Keratinocyte (primary cell): ENCODE data around the gene HOMER2. TPM values are rescaled to one million over a fixed set of nuclear protein-coding genes. Genes with fewer than 3 reads are reported as not detected.

Source experiments
- DNase-seq: peaks from one replicate; pipeline ENCODE4 v3.0.0-alpha.2; 2011; ENCODE audit warnings: low read depth, missing footprints, low spot score
- FAIRE-seq: peaks from 2 replicates; lab custom pipeline; 2011; peaks lifted over from hg19 to GRCh38; lab: Jason Lieb, UNC
- H2AFZ ChIP-seq: 2 replicates; pipeline ENCODE4 v1.6.0; 2012; ENCODE audit warnings: low read length, control low read depth, inconsistent platforms; ENCODE audit not compliant: control insufficient read depth
- H3K27ac ChIP-seq: 2 replicates; pipeline ENCODE4 v1.5.1; 2011; ENCODE audit warnings: low read length; ENCODE audit not compliant: control insufficient read depth, insufficient read depth
- H3K27me3 ChIP-seq: 3 replicates; pipeline ENCODE4 v1.6.0; 2011; ENCODE audit warnings: low read length; ENCODE audit not compliant: control insufficient read depth, insufficient read depth; ENCODE audit errors: extremely low read depth
- H3K36me3 ChIP-seq, 2 experiments: 2 replicates in 1 of 2; 3 replicates in 1 of 2; pipeline ENCODE4 v1.5.1; 2011; ENCODE audit warnings: low read length in 2 of 2, mild to moderate bottlenecking in 1 of 2; ENCODE audit not compliant: control insufficient read depth in 2 of 2, insufficient read depth in 2 of 2; ENCODE audit errors: extremely low read depth in 1 of 2
- H3K4me1 ChIP-seq: 3 replicates; pipeline ENCODE4 v1.5.1; 2011; ENCODE audit warnings: low read length; ENCODE audit not compliant: control insufficient read depth, insufficient read depth; ENCODE audit errors: extremely low read depth
- H3K4me2 ChIP-seq: 3 replicates; pipeline ENCODE4 v1.6.0; 2011; ENCODE audit warnings: low read depth, low read length; ENCODE audit not compliant: control insufficient read depth, insufficient read depth; ENCODE audit errors: extremely low read depth
- H3K4me3 ChIP-seq, 3 experiments: fragments of 200-600 bp in 1 of 3; sonication (generic) in 1 of 3; 2 replicates in 2 of 3; 3 replicates in 1 of 3; pipeline ENCODE4 v1.5.1; 2011 to 2016; ENCODE audit warnings: low read length in 3 of 3, mild to moderate bottlenecking in 3 of 3, control low read depth in 2 of 3, inconsistent platforms in 1 of 3, low read depth in 1 of 3, mixed read lengths in 1 of 3, mixed run types in 1 of 3, moderate library complexity in 1 of 3; ENCODE audit not compliant: control insufficient read depth in 2 of 3, insufficient read depth in 2 of 3; ENCODE audit errors: extremely low read depth in 1 of 3
- H3K79me2 ChIP-seq: 2 replicates; pipeline ENCODE4 v1.6.0; 2012; ENCODE audit warnings: low read length; ENCODE audit not compliant: control insufficient read depth, insufficient read depth
- H3K9ac ChIP-seq: 3 replicates; pipeline ENCODE4 v1.6.0; 2011; ENCODE audit warnings: low read length; ENCODE audit not compliant: control insufficient read depth, insufficient read depth; ENCODE audit errors: extremely low read depth
- H3K9me1 ChIP-seq: 3 replicates; pipeline ENCODE4 v1.6.0; 2011; ENCODE audit warnings: low read length; ENCODE audit not compliant: control insufficient read depth, insufficient read depth; ENCODE audit errors: extremely low read depth
- H3K9me3 ChIP-seq: 2 replicates; pipeline ENCODE4 v1.5.1; 2012; ENCODE audit warnings: low read depth, low read length; ENCODE audit not compliant: control insufficient read depth
- H4K20me1 ChIP-seq: 3 replicates; pipeline ENCODE4 v1.6.0; 2011; ENCODE audit warnings: low read length; ENCODE audit not compliant: control insufficient read depth, insufficient read depth; ENCODE audit errors: extremely low read depth
- CTCF ChIP-seq, 3 experiments: IDR thresholded peaks in 1 of 3; conservative IDR thresholded peaks in 1 of 3; optimal IDR thresholded peaks in 1 of 3; 2 replicates in 2 of 3; 3 replicates in 1 of 3; pipeline versions ENCODE3 to v1.5.1; 2011; ENCODE audit warnings: low read length in 3 of 3, mild to moderate bottlenecking in 3 of 3, moderate library complexity in 2 of 3, control low read depth in 1 of 3, inconsistent platforms in 1 of 3; ENCODE audit not compliant: insufficient read depth in 2 of 3; ENCODE audit errors: extremely low read depth in 1 of 3
- EZH2 ChIP-seq: IDR thresholded peaks from one replicate; pipeline ENCODE4 v1.6.1; 2012; ENCODE audit warnings: inconsistent platforms, mild to moderate bottlenecking, low read length, moderate library complexity
- dilution Hi-C: fragments of 300-500 bp; cut with MboI; formaldehyde crosslinking; loops from one replicate; pipeline ENCODE4 v1.7.0; 2020; ENCODE audit warnings: low sequenced_read_pairs; ENCODE audit not compliant: extremely low pct_ligation_motif_present
- polyA plus RNA-seq, 5 experiments: library from polyadenylated mRNA; depleted of rRNA in 3 of 5; stranded (reverse) in 3 of 5; stranded (forward) in 1 of 5; unstranded in 1 of 5; fragments of >200 nt; gene quantifications; 1 replicate in 1 of 5; 2 replicates in 3 of 5; 3 replicates in 1 of 5; pipeline versions ENCODE4 v1.2.1 to v1.2.3, GENCODE V29; 2011 to 2012; ENCODE audit warnings: missing spikeins in 2 of 5, low read depth in 1 of 5, low replicate concordance in 1 of 5

Gene HOMER2
- polyA plus RNA-seq, 1 donor (not counting 4 experiments of a cell fraction or from before 2014, with no cell fraction given) = 12.4 TPM

- no peak for TF ChIP-seq EZH2
- TF ChIP-seq CTCF (optimal IDR thresholded peaks at IDR 0.05 in 1 of 3, IDR thresholded peaks at IDR 0.05 in 1 of 3, conservative IDR thresholded peaks at IDR 0.05 in 1 of 3; ENCODE audit: extremely low read depth in 1 of 3, insufficient read depth in 2 of 3, low read length in 3 of 3) = no peak
- Histone ChIP-seq H3K79me2 (no peaks in the 10 kb centered on the region), H3K4me1 (peaks cover 15% of the 10 kb centered on the region), H3K27me3 (no peaks in the 10 kb centered on the region), H2AFZ (no peak overlapping the region), H4K20me1 (no peaks in the 10 kb centered on the region), H3K9me1 (no peaks in the 10 kb centered on the region), H3K4me3 (no peak overlapping the region), H3K36me3 (no peaks in the 10 kb centered on the region), H3K9ac (no peak overlapping the region), H3K27ac (no peak overlapping the region), H3K9me3 (no peaks in the 10 kb centered on the region), H3K4me2 (no peak overlapping the region)
- FAIRE-seq (no peak), DNase-seq (no peak)
- dilution Hi-C loops = no loop called here
Observed at GRCh38 chr15:82852941-82853561, 99.5 kb downstream of the HOMER2 start.

- no peak overlapping the region for H3K4me2 ChIP-seq
- no peak overlapping the region for H2AFZ ChIP-seq
- dilution Hi-C loops = no loop called here
- no peaks in the 10 kb centered on the region for H3K27me3 ChIP-seq
- DNase-seq = no peak
- H3K9me3 ChIP-seq = no peaks in the 10 kb centered on the region
- no peak overlapping the region for H3K27ac ChIP-seq
- H4K20me1 ChIP-seq = no peaks in the 10 kb centered on the region
- H3K79me2 ChIP-seq = no peaks in the 10 kb centered on the region
- H3K36me3 ChIP-seq = no peaks in the 10 kb centered on the region
- no peak for FAIRE-seq
- TF ChIP-seq CTCF (optimal IDR thresholded peaks at IDR 0.05 in 1 of 3, IDR thresholded peaks at IDR 0.05 in 1 of 3, conservative IDR thresholded peaks at IDR 0.05 in 1 of 3; ENCODE audit: extremely low read depth in 1 of 3, insufficient read depth in 2 of 3, low read length in 3 of 3) (no peak), EZH2 (no peak)
- H3K4me1 ChIP-seq = peaks cover 15% of the 10 kb centered on the region
- no peak overlapping the region for H3K4me3 ChIP-seq
- no peak overlapping the region for H3K9ac ChIP-seq
- no peaks in the 10 kb centered on the region for H3K9me1 ChIP-seq
Observed at GRCh38 chr15:82851981-82852511, 100.5 kb downstream of the HOMER2 start.
